GM12878 (cell line): ENCODE data around the gene PPM1N. TPM values are rescaled to one million over a fixed set of nuclear protein-coding genes. Genes with fewer than 3 reads are reported as not detected.
A peak's percentile ranks its signal among the peaks of the same experiment; 100 is the strongest.

Experiments
- BACH1 ChIP-seq: fragments of 450-650 bp; IDR thresholded peaks from 2 replicates; pipeline ENCODE4 v1.6.1; 2017; ENCODE audit warnings: mild to moderate bottlenecking, borderline replicate concordance
- CEBPB ChIP-seq, 2 experiments: fragments of 150-350 bp in 1 of 2; IDR thresholded peaks; 2 replicates each; pipeline ENCODE4 v1.6.1; 2012 to 2014; ENCODE audit warnings: low read depth in 2 of 2, low read length in 2 of 2, borderline replicate concordance in 1 of 2, inconsistent platforms in 1 of 2
- CEBPZ ChIP-seq: fragments of 150-350 bp; IDR thresholded peaks from 2 replicates; pipeline ENCODE4 v1.6.1; 2016; ENCODE audit warnings: low read depth, low read length
- CREB1 ChIP-seq: IDR thresholded peaks from 2 replicates; pipeline ENCODE4 v1.6.1; 2012; ENCODE audit warnings: low read depth, mild to moderate bottlenecking, inconsistent platforms
- GATAD2B ChIP-seq: fragments of 450-650 bp; conservative IDR thresholded peaks from 2 replicates; pipeline ENCODE4 v1.6.1; 2017; ENCODE audit warnings: low read depth, mild to moderate bottlenecking, moderate library complexity
- JUND ChIP-seq: IDR thresholded peaks from 2 replicates; pipeline ENCODE4 v1.6.1; 2012; ENCODE audit warnings: low read depth, mild to moderate bottlenecking, low read length, improper control_type of control experiment, moderate library complexity
- KAT2A ChIP-seq: conservative IDR thresholded peaks from 2 replicates; pipeline ENCODE4 v1.6.1; 2011; ENCODE audit warnings: low read depth, low read length; ENCODE audit not compliant: control insufficient read depth
- MLLT1 ChIP-seq: fragments of 450-650 bp; IDR thresholded peaks from 2 replicates; pipeline ENCODE4 v1.6.1; 2016; ENCODE audit warnings: mild to moderate bottlenecking
- MYB ChIP-seq: fragments of 150-350 bp; IDR thresholded peaks from 2 replicates; pipeline ENCODE4 v1.6.1; 2014; ENCODE audit warnings: mild to moderate bottlenecking, low read depth, low read length, borderline replicate concordance
- NR2C2 ChIP-seq: IDR thresholded peaks from 2 replicates; pipeline ENCODE4 v1.6.1; 2011; ENCODE audit warnings: borderline replicate concordance, low read depth; ENCODE audit not compliant: control insufficient read depth, insufficient read length
- SIN3A ChIP-seq: IDR thresholded peaks from 2 replicates; pipeline ENCODE4 v1.6.1; 2012; ENCODE audit warnings: low read depth, low read length, improper control_type of control experiment
- SMAD5 ChIP-seq: IDR thresholded peaks from 2 replicates; pipeline ENCODE4 v1.6.1; 2016; ENCODE audit warnings: antibody characterized with exemption, low read depth
- SRF ChIP-seq, 2 experiments: IDR thresholded peaks; 2 replicates each; pipeline ENCODE4 v1.6.1; 2011; ENCODE audit warnings: low read depth in 2 of 2, low read length in 2 of 2, mild to moderate bottlenecking in 1 of 2, moderate library complexity in 1 of 2
- polyA plus RNA-seq, 11 experiments: library from polyadenylated mRNA; depleted of rRNA in 4 of 11; unstranded in 6 of 11; stranded (reverse) in 5 of 11; fragments of >200 nt; fragmentation: Nextera tagmentation in 4 of 11; fragmentation: Illumina TruSeq in 1 of 11; extraction: Ambion mirVana in 4 of 11; extraction: Trizol in 1 of 11; gene quantifications; 1 replicate in 1 of 11; 2 replicates in 10 of 11; pipeline versions ENCODE4 v1.2.1 to v1.2.3, GENCODE V29; 2011 to 2016; ENCODE audit warnings: inconsistent platforms in 2 of 11, missing spikeins in 2 of 11, low read depth in 1 of 11
- total RNA-seq, 4 experiments: library from RNA; depleted of rRNA in 3 of 4; stranded (reverse); fragments of >200 nt in 3 of 4; fragmentation: Illumina TruSeq in 1 of 4; extraction: Trizol in 1 of 4; gene quantifications; 2 replicates each; pipeline versions ENCODE4 v1.2.1 to v1.2.3, GENCODE V29; 2013 to 2021
- TF ChIP-seq, protein P1 (sequence below): fragments of 450-650 bp; IDR thresholded peaks from 2 replicates; pipeline ENCODE4 v1.6.1; 2017; ENCODE audit warnings: antibody characterized with exemption, mild to moderate bottlenecking, moderate library complexity
- TF ChIP-seq, protein P2 (sequence below): IDR thresholded peaks from 2 replicates; pipeline ENCODE4 v1.6.1; 2012; ENCODE audit warnings: low read depth, low read length, improper control_type of control experiment
- TF ChIP-seq, protein P3 (sequence below): IDR thresholded peaks from 2 replicates; pipeline ENCODE4 v1.6.1; 2011; ENCODE audit warnings: borderline replicate concordance, low read depth, mild to moderate bottlenecking, moderate library complexity, low read length; ENCODE audit not compliant: insufficient read depth, poor library complexity, severe bottlenecking

The PPM1N gene
- total and polyA plus RNA-seq, 10 of the 15 experiments (the other 5 are each of a cell fraction or from before 2014, with no cell fraction given), result 1.6 to 5.4 (median 3.7) TPM

DNA sequence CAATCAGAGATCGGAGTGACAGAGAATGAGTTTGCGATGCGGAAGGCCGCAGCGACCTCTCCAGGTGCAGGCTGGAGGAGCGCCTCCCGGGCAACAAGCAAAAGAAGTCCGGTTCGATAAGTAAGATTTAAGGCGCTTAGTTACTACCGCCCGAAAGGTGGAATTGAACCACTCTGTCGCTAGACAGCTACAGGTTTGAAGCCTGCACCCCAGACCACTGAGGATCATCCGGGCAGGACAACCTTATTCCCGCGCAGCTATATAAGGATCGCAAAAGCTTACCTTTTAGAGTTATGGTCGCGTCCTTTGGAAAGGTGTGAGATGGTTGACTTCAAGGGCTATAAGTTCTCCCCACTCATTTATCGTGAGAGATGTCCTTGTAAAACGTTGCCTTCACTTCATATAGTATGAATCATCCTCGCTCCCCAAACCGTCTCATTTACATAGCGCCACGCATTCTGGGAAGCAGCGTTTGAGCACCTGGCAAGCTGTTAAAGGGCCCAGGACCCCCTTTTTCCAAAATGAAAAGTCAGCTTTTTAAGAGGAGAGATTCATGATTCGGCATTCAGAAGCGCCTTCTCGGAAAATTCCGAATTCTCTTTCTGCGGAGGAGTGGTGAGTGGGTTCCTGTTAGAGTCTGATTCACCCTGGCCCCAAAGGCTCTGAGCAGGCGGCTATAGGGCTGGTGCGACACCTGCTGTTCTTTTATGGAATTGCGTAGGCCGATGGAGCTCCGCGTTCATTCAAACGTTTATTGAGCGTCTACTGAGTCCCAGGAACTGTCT, 19.6 kb upstream of the PPM1N start (continued):
- TF ChIP-seq MLLT1 (peak; percentile 72), SRF (IDR thresholded peaks at IDR 0.05; ENCODE audit: low read depth in 2 of 2, low read length in 2 of 2) (no peak), CREB1 (peak; percentile 20; the same call in 1 of the 2 replicates), BACH1 (0 out of 2 replicates have a peak, but pooled peaks have one; percentile 7), JUND (no peak), CEBPZ (no peak; the same call in 1 of the 2 replicates), KAT2A (no peak), SIN3A (peak; percentile 63), MYB (no peak), GATAD2B (no peak; the same call in 1 of the 2 replicates), SMAD5 (peak; percentile 70; the same call in 1 of the 2 replicates), NR2C2 (no peak), CEBPB (IDR thresholded peaks at IDR 0.05; ENCODE audit: borderline replicate concordance in 1 of 2, low read depth in 2 of 2, low read length in 2 of 2) (no peak)
- TF ChIP-seq, protein P1, sequence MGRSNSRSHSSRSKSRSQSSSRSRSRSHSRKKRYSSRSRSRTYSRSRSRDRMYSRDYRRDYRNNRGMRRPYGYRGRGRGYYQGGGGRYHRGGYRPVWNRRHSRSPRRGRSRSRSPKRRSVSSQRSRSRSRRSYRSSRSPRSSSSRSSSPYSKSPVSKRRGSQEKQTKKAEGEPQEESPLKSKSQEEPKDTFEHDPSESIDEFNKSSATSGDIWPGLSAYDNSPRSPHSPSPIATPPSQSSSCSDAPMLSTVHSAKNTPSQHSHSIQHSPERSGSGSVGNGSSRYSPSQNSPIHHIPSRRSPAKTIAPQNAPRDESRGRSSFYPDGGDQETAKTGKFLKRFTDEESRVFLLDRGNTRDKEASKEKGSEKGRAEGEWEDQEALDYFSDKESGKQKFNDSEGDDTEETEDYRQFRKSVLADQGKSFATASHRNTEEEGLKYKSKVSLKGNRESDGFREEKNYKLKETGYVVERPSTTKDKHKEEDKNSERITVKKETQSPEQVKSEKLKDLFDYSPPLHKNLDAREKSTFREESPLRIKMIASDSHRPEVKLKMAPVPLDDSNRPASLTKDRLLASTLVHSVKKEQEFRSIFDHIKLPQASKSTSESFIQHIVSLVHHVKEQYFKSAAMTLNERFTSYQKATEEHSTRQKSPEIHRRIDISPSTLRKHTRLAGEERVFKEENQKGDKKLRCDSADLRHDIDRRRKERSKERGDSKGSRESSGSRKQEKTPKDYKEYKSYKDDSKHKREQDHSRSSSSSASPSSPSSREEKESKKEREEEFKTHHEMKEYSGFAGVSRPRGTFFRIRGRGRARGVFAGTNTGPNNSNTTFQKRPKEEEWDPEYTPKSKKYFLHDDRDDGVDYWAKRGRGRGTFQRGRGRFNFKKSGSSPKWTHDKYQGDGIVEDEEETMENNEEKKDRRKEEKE, result no peak
- TF ChIP-seq, protein P2, sequence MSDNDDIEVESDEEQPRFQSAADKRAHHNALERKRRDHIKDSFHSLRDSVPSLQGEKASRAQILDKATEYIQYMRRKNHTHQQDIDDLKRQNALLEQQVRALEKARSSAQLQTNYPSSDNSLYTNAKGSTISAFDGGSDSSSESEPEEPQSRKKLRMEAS, result peak; percentile 3
- TF ChIP-seq, protein P3, sequence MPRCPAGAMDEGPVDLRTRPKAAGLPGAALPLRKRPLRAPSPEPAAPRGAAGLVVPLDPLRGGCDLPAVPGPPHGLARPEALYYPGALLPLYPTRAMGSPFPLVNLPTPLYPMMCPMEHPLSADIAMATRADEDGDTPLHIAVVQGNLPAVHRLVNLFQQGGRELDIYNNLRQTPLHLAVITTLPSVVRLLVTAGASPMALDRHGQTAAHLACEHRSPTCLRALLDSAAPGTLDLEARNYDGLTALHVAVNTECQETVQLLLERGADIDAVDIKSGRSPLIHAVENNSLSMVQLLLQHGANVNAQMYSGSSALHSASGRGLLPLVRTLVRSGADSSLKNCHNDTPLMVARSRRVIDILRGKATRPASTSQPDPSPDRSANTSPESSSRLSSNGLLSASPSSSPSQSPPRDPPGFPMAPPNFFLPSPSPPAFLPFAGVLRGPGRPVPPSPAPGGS, result no peak
